ENCODE results near the gene EHD4. TPM values are rescaled to one million over a fixed set of nuclear protein-coding genes. Genes with fewer than 3 reads are reported as not detected.

Gene EHD4
- total RNA-seq, 1 experiment from 2014 or later, result 28.6 TPM

DNA sequence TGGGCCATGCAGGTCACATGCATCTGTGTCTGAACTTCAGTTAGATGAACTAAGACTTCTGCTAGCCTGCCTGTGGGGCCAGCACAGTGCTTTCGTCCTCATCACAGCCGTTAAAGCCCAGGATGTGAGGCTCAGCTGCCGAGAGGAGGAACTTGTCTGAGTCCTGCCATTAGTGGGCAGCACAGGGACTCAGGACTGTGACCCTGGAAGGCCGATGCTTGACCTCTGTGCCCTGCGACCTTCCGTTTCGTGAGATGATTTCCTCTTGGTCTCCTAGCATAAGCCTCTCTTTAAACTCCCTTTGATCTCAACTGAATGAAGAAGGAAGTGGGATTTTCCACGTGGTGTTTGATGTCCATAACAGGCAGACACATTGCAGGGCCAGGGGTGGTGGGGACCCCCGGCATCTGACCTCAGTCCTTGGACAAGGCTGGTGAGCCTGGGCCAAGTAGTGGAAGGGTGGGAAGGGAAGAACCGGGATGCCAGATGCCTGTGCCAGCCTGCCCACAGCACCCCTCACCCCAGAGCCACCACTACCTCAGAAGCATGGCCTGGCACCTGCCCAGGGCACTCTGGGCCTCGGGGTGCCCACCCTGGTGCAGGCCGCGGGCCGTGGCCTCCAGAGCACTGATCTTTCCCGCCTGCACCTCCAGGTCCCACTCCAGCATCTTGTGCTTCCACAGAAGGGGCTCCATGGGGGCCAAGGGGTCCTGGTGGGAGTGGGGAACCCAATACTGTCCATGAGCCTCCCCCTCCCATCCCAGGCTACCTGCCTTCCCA is 112.1 kb downstream of the EHD4 start:
- DNase-seq (ENCODE audit: low read depth), result no peak

GRCh38 chr15:41858756-41859155 is 113.6 kb downstream of the EHD4 start:
- no peak for DNase-seq (ENCODE audit: low read depth)

- no peak for DNase-seq (ENCODE audit: low read depth)
Measured at GRCh38 chr15:41857316-41857715, 115.0 kb downstream of the EHD4 start.

DNA sequence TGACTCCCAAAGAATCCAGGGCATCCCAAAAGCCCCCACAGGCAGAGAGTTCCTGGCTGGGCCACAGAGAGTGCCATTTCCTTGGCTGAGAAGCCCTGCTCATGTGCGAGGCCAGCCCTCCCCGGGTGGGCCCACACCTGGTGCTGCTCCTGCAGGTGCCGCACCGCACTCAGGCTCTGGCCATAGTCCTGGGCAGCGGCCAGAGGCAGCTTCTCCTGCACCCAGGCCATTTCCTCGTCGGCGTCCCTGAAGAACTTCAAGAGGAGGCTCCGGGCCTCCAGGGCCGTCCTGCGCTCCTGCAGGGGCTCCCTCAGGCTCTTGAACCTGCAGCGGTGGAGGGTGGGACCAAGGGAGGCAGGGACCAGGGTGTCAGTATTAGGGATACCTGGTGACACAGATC is 115.6 kb downstream of the EHD4 start:
- DNase-seq (ENCODE audit: low read depth), result no peak

DNA sequence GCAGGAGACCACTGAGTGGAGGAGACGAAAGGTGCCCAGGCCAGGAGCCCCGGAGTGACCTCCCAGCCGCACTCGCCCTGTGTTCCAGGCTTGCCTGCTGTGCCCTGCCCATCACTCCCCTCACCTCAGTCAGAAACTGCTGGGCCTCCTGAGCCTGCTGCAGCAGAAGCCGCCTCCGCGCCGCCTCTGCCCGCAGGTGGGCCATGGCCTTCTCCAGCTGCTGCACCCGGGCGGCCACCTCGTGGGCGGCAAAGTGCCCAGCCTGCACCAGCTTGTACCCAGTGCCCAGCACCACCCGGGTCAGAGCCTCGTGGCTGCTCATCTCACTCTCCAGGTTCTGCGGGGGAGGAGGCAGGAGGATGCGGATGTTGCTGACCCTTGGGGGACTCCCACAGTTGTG is 116.1 kb downstream of the EHD4 start:
- DNase-seq (ENCODE audit: low read depth), result no peak

GRCh38 chr15:41855261-41855961 is 116.9 kb downstream of the EHD4 start:
- no peak for DNase-seq (ENCODE audit: low read depth)

DNA sequence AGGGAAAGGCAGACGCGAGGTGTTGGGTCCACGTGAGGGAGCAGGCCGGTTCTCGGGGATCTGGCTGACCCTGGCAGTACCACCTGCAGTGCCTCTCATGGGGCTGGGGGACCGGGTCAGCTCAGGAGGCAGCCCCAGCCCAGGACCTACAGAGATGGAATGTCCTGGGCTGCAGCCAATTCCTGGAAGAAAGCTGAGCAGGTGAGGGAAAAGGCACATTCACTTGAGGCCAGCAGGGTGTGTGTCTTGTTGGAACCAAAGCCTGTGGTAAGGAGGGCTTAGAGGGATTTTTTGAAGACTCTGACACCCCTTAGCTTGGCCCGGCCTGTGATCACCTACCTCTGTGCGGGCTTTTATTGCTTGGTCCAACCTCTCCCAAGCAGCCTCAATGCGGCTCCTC is 117.9 kb downstream of the EHD4 start:
- no peak for DNase-seq (ENCODE audit: low read depth)

DNA sequence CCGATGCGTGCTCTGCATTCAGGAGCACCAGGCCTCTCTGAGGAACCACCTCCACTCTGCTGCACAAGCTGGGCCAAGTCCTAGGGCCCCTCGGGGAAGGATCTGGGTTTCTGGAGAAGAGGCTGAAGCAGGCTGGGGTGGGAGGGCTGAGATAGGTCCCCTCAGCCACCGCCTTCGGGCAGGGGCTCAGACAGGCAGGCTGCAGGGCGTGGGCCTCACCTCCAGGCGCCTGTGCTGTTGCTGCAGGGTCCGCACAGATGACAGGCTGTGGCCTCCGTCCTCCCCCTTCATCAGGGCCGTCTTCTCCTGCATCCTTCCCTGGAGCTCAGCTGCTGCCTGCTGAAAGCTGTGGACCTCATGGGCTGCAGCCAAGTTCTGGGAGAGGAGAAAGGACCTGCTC is 118.5 kb downstream of the EHD4 start:
- no peak for DNase-seq (ENCODE audit: low read depth)

DNA sequence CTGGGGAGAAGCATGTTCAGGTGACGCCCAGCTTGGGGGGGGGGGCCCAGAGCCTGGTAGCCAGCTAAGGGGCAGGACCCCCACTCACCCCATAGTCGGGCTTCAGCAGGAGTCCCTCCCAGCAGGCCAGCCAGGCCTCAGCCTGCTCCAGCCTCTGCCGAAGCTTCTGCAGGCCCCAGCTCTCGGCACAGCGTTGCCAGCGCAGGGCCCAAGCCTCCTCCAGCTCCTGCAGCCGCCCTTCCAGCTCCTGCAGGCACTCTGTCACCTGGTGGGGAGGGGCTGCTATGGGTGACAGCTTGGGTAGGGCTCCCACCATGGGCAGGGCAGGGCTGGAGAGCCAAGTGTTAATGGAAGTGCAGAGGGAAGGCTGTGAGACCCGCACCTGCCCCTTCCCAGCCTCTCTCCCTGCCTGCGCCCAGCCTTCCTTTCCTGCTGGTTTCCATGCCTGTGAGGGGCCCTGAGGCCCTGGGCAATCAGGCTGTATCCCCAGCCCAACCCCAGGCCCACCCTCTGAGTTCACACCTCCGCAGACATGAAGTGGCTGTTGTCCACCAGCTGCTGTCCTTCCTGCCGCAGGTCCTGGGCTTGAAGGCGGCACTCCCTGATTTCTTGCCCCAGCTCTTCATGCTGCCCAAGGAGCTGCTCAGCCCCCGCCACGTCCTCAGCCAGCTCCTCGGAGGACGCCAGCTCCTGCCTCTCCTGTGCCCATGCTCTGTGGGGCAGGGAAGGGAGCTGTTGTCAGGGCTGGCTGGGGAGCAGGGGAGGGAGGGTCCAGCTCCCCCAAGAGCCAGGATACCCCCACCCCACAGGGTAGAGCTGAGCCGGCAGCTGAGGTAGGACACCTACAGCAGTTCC is 119.4 kb downstream of the EHD4 start:
- no peak for DNase-seq (ENCODE audit: low read depth)

- no peak for DNase-seq (ENCODE audit: low read depth)
Measured at GRCh38 chr15:41851755-41852370, 120.5 kb downstream of the EHD4 start.

- DNase-seq (ENCODE audit: low read depth), result no peak
Measured at GRCh38 chr15:41851167-41851523, 121.2 kb downstream of the EHD4 start.

- no peak for DNase-seq (ENCODE audit: low read depth)
Measured at GRCh38 chr15:41850482-41851166, 121.7 kb downstream of the EHD4 start.

GRCh38 chr15:41849861-41850260 is 122.5 kb downstream of the EHD4 start:
- no peak for DNase-seq (ENCODE audit: low read depth)

- no peak for DNase-seq (ENCODE audit: low read depth)
Measured at GRCh38 chr15:41849204-41849603, 123.2 kb downstream of the EHD4 start.

DNA sequence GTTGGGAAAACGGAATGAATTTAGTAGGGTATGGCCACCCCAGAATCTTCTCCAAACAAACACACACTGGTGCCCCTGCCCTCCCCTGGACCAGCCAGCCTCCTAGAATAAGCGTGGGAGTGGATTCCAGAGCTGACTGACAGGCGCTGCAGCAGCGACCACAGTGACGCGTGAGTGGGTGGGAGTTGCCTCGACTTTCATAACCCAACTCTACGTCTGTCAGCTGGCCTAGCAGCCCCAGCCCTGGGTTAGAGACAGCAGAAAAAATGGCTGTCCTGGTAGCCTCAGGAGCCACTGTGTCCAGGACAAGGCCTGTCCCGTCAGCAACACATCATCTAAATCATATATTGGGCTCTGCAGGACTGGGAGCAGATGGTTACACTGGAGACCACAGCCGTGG is 123.7 kb downstream of the EHD4 start:
- DNase-seq (ENCODE audit: low read depth), result no peak

DNA sequence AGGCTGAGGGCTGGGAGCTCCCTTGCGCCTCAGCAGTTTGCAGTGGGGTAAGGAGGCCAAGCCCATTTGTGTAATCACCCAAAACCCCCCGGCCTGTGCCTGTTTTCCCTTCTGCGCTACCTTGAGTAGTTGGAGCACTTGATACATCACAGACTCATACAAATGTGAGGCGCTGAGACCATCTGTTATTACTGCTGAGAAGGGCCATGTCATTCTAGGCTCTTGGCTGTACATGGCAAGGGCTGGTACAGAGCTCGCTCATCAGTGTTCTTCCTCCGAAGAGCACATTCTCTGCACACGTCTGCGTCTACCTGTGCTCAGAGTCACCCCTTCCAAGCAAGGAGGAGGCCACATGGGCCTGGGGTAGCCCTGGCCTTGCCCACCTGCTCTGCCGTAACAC is 124.4 kb downstream of the EHD4 start:
- no peak for DNase-seq (ENCODE audit: low read depth)

- no peak for DNase-seq (ENCODE audit: low read depth)
Measured at GRCh38 chr15:41847206-41847605, 125.2 kb downstream of the EHD4 start.
